HG03095 (cell line): Measurements from ENCODE around the gene SCAMP2.

ENCODE experiments used
- ATAC-seq: cut with Tn5 transposase; IDR thresholded peaks from one replicate; pipeline ENCODE4 v1.9.1; 2021; ENCODE audit warnings: moderate library complexity; ENCODE audit not compliant: unreplicated experiment

SCAMP2 gene

GRCh38 chr15:74821790-74822158, 51.4 kb downstream of the SCAMP2 start:
- ATAC-seq = no peak

GRCh38 chr15:74821091-74821789, 51.9 kb downstream of the SCAMP2 start:
- ATAC-seq = peak; percentile 55

- no peak for ATAC-seq
Measured at GRCh38 chr15:74820056-74820455, 53.1 kb downstream of the SCAMP2 start.

GRCh38 chr15:74817370-74817737, 55.8 kb downstream of the SCAMP2 start:
- no peak for ATAC-seq

- ATAC-seq = no peak
Measured at GRCh38 chr15:74816624-74817369, 56.4 kb downstream of the SCAMP2 start.

- no peak for ATAC-seq
Measured at GRCh38 chr15:74815961-74816360, 57.2 kb downstream of the SCAMP2 start.

GRCh38 chr15:74815121-74815934, 57.8 kb downstream of the SCAMP2 start:
- ATAC-seq = no peak

- no peak for ATAC-seq
Measured at GRCh38 chr15:74812533-74812932, 60.6 kb downstream of the SCAMP2 start, which contains the start of gene LMAN1L. TSS of gene LMAN1L (plus strand) at chr15:74812835. CDS start at chr15:74812855, 20 bp downstream.

GRCh38 chr15:74809956-74810355, 63.2 kb downstream of the SCAMP2 start:
- no peak for ATAC-seq

GRCh38 chr15:74809242-74809641, 63.9 kb downstream of the SCAMP2 start:
- no peak for ATAC-seq

GRCh38 chr15:74808840-74809229, 64.3 kb downstream of the SCAMP2 start:
- no peak for ATAC-seq

- no peak for ATAC-seq
Measured at GRCh38 chr15:74808078-74808839, 64.9 kb downstream of the SCAMP2 start.

- ATAC-seq = no peak
Measured at GRCh38 chr15:74807282-74807681, 65.9 kb downstream of the SCAMP2 start.

- no peak for ATAC-seq
Measured at GRCh38 chr15:74804935-74805334, 68.2 kb downstream of the SCAMP2 start.

- no peak for ATAC-seq
Measured at GRCh38 chr15:74802862-74803447, 70.2 kb downstream of the SCAMP2 start.

GRCh38 chr15:74802290-74802689, 70.9 kb downstream of the SCAMP2 start:
- ATAC-seq = no peak

GRCh38 chr15:74801311-74801997, 71.7 kb downstream of the SCAMP2 start:
- ATAC-seq = no peak

GRCh38 chr15:74800559-74801094, 72.5 kb downstream of the SCAMP2 start:
- no peak for ATAC-seq

- peak; percentile 66 for ATAC-seq
Measured at GRCh38 chr15:74799856-74800558, 73.2 kb downstream of the SCAMP2 start.
